SK-N-DZ (cell line): ENCODE data around the gene LIN54.
"Not testable (repeated sequence)": the region's sequence is repeated elsewhere in the genome, so short reads cannot be mapped to it uniquely, and the experiment has no call there.

ENCODE experiments used
- DNase-seq: peaks from one replicate; pipeline ENCODE4 v3.0.0-alpha.2; 2015; ENCODE audit warnings: low spot score

The LIN54 gene

DNA sequence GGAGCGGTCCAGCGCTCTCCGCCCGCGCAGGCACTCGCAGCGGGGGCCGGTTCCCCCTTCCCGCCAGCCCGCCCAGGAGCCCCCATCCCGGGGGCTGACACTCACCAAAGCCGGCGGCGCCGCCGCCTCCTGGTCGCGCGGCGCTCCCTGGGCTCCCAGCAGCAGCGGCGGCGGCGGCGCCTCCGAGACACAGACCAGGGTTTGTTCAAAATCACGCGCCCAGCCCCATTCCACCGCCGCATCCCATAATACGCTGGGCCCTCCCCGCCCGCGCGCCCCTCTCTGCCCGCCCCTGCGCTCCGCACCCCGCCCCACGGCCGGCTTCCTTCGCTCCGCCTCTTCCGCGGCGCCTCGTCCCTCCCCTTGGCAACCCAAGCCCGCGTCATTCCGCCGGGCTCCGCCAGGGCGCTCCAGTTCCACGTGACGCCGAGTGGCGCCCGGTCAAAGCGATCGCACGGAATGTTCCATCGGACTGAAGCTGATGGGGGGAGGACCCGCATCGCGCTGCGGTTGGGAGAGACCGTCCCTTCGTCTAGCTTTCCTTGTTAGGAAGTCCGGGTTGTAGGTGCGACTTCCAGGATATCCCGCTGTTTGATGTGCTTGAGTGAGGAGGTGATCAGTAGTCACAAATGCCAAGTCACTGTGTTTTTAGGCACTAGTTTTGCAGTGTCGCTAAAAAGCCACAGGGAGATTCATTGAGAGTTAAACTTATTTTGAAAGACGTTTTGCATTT, 2.2 kb upstream of the LIN54 start:
- peak; percentile 97 for DNase-seq

DNA sequence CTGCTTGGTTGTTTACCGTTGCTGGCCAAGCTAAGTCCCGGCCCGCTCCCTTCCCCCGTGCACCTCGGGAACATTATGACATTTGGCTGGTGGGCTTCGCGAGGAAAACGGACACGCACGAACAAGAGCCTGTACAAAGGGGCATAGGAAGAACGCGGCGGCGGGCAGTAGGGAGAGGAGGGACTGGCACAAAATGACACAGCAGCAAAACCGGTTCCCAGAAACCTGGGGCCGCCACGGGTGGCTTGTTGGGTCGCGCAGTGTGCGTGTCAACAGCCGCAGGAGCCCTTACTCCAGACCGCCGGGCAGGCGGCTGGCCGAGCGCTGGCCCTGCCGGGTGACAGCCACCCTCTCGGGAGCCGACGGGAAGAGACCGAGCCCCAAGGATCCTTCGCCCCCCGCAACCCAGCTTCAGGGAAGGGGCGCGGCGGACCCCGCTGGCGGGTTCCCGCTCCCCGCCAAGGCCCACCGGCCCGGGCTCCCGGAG, 1.6 kb upstream of the LIN54 start:
- DNase-seq, result peak; percentile 14

DNA sequence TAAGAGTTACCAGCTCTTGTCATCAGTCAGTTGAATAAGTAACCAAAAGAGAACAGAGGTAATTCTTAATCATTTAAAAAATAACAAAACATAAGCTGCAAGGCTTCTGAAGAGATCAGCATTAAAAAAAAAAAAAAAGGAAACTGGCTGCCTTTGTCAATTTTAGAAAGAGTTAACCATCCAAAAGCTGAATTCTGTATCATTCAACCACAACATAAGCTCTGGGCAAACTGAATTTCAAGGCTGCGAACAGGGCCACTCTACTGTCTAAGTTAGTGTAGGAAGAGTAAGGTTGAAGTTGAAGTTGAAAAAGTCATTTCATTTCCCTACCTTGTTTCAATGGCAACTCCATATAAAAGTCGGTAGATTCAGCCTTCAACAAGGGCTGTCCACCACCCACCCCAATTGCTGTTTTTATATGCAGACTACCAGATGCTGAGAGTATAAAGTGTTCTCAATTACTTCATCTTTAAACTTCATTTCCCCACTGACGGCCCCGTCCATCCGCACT, 1.1 kb upstream of the LIN54 start:
- DNase-seq, result peak; percentile 3

DNA sequence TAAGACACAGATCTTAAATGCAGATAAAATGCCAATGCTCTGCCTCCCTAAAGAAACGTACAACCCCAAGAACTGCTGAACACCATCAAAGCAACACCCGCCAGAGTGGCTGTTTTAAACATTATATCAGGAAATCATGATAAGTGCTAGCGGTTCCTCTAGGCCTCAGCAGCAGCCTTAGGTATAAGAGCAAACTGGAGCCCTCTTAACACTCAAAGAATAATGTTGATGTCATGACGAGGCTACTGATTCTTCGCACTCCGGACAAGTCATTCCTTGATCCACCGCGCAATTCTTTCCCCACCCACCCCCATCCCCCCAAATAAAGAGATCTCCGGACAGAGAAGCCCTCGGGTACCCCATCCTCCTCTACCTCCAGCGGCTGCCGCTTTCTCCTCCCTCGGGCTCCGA, 507 bp downstream of the LIN54 start:
- DNase-seq, result no peak

DNA sequence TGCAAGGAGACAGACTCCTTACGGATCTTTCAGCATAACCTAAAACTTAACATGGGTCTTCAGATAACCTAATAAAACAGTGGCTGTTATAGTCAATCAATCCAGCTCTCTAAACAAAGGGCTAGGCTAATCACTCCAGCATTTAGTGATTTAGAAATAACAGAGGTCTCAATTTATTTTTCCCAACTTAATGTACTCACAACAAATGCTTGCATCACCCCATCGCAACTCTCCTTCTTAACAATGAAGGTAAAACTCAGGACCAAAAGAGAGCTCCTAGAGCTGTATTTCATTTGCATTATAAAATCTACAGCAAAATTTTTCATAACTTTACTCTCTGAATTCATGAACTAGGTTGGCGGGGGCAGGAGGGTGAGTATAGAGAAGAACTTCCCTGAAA, 1.1 kb downstream of the LIN54 start:
- no peak for DNase-seq

DNA sequence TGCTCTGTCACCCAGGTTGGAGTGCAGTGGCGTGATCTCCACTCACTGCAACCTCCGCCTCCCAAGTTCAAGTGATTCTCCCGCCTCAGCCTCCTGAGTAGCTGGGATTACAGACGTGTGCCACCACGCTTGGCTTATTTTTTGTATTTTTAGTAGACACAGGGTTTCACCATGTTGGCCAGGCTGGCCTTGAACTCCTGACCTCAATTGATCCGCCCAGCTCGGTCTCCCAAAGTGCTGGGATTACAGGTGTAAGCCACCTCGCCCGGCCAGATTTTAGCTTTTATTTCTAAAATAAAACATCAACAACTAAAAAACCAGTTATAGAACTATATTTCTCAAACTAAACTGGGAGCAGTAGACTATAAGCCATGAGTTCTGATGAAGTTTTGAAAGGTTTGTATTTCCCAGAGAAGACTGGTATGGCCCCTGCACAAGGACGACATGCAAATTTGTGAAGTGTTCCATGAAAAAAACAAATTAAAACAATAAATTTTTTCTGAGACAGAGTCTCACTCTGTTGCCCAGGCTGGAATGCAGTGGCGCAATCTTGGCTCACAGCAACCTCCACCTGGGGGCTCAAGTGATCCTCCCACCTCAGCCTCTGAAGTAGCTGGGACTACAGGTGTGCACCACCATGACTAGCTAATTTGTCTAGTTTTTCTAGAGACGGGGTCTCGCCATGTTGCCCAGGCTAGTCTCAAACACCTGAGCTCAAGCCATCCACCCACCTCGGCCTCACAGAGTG, 7.4 kb downstream of the LIN54 start:
- not testable (repeated sequence) for DNase-seq

DNA sequence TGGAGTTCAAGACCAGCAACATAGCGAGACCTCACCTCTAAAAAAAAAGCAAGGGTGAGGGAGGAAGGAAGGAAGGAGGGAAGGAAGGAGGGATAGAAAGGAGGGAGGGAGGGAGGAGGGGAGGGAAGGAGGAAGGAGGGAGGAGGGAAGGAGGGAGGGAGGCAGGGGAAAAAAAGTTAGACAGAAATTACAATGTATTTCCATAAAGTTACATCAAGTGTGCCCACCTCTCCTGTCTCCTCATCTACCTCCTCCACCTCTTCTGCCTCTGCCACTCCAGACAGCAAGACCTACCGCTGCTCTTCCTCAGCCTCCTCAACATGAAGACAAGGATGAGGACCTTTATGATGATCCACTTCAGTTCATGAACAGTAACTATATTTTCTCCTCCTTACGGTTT, 8.3 kb downstream of the LIN54 start:
- DNase-seq, result no peak

DNA sequence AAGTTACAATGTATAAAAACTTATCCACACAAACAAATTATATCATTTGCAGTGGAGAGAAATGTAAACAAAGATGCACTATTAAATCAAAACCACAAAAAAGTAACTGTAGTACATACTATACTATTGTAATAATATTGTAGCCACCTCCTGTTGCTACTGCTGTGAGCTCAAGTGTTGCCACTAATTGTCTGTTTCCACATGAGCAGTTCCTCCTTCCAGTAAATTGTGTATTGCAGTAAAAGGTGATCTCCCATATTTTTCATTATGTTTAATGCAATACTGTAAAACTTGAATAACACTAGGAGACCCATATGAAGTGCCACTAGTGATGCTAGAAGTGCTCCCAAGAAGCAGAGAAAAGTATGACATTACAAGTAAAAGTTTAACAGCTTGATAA, 11.7 kb downstream of the LIN54 start:
- DNase-seq, result no peak

DNA sequence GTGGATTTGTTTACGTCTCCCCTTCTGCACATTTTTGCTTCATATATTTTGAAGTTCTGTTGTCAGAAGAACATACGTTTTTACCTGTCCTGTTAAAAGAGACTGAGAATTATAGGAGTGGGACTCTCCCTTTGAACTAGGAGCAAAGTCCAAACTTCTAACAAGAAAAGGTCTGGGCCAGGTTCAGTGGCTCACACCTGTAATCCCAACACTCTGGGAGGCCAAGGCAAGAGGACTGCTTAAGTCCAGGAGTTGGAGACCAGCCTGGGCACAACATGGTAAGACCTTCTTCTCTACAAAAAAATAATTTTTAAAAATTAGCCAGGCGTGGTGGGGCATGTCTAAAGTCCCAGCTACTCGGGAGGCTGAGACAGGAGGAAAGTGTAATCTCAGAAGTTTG, 15.8 kb downstream of the LIN54 start:
- DNase-seq, result no peak

DNA sequence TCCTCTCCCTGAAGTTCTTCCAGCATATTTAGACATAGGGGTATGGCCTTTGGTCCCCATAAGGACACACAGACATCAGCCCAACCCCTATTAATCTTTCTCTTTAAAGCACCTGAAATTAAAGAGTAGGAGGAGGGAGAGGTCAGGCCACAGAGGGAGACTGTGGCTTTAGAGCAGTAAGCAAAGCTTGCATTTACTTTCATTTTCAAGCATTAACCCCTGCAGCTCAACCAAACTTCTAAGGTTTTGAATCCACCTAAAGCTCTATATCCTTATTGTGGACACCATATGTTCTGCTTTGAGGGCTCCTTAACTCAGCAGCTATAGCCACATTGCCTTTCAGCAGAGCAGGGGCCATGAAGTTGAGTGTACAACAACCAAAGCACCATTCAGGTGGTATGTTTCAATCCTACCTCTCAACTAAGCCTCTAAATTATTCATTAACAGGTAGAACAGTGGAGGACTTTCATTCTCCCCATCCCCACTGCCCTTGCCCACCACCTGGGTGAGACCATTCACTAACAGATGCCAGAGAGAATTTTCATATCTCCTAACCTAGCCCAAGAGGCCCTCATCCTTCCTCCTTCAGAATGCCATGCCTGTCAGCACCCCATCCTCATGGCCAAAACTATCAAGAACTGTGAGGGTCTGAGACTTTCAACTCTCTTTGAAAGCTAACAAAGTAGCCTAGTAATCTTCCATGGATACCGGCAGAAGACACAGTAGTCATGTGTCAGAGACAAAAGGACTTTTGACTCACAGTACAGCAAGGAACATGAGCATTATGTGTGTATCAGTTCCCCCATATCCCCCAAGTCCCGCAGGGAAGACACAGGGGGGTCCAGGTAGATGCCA, 20.8 kb downstream of the LIN54 start:
- no peak for DNase-seq

DNA sequence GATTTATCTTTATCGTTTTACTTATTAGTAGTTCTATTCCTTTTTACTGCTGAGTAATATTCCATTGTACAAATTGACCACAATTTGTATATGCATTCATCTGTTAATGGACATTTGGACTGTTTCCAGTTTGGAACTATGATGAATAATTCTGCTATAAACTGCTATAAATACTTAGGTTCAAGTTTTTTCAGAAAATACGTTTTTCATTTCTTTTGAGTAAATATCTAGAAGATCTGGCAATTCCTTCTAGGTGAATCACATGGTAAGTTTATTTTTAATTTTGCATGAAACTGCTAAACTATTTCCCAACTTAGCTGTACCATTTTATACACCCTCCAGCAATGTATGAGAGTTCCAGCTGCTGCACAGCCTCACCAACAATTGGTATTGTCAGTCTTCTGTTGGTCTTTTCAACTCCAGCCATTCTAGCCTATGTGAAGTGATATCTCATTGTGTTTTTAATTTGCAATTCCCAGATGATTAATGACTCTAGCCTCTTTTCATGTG, 22.2 kb downstream of the LIN54 start:
- no peak for DNase-seq

DNA sequence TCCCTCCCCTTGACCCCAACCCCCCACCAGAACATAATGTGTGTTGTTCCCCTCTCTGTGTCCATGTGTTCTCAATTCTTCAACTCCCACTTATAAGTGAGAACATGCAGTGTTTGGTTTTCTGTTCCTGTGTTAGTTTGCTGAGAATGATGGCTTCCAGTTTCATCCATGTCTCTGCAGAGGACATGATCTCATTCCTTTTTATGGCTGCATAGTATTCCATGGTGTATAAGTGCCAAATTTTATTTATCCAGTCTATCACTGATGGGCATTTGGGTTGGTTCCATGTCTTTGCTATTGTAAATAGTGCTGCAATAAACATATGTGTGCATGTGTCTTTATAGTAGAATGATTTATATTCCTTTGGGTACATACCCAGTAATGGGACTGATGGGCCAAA, 23.1 kb downstream of the LIN54 start:
- DNase-seq, result not testable (repeated sequence)

DNA sequence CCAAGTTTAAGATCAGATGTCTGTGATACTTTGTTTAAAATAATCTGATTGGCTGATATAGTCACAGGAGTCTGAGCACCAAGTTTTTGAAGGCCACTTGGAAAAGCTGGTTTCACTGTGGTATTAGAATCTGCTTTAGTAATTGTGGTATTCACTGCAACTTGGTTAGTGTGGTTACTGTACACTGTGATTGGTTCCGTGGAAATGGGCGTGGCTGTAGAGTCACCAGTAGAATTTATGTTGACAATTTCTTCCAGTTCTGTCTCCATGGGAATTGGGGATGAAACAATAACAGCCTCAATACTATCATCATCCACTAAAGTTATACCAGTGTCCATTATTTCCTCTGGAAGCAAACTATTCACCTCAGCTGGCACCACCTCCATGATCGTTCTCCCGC, 26.2 kb downstream of the LIN54 start:
- DNase-seq, result no peak

DNA sequence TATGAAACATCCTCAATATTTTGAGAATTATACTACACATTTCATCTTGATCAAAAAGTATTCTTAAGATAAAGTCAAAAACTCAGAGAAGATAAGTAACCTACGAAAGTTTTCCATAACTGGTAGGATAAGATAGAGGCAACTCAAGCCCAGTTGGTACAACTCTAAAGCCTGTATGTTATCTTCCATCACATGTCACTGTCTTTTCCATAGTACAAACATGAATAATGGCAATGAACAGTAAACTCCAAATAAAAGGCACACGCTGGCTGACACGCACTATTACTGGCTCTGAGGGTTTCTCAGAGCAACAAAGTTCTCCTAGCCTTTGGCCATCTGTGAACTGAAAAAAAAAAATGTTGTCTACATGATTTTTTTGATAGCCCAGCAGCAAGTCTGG, 27.2 kb downstream of the LIN54 start:
- no peak for DNase-seq

DNA sequence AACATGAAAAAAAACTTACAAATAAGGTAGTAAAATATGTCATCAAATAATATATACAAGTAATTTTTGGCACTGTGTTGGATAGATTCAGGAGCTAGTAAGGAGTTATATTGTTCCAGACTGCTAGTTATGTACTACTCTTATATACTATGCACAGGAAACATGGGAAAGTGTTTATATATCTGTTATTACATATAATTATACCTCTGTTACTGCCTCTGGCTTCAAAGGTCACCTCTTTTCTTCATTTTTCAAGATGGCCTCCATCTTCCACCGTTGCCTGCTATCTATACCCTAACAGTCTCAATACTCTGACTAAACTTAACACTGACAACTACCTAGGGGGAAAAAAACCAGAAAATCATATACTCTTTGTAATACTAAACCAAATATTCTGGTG, 29.5 kb downstream of the LIN54 start:
- no peak for DNase-seq

DNA sequence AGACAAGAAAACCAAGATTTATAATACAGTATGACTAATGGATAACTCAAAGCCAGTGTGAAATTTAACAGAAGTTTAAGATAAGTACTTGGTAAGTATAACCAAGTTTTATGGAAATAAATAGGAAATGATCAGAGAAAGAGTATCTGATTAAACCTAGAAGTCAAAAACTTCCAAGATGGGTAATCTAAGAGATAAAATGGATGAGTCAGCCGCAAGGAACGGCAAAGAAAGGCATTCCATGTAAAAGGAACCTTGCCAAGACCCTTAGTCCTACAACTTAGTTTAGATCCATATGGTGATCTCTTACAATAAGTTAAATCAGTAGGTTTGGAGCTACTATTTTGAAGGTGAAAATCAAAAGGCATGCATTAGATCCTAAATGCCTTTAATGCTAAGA, 34.8 kb downstream of the LIN54 start:
- no peak for DNase-seq

DNA sequence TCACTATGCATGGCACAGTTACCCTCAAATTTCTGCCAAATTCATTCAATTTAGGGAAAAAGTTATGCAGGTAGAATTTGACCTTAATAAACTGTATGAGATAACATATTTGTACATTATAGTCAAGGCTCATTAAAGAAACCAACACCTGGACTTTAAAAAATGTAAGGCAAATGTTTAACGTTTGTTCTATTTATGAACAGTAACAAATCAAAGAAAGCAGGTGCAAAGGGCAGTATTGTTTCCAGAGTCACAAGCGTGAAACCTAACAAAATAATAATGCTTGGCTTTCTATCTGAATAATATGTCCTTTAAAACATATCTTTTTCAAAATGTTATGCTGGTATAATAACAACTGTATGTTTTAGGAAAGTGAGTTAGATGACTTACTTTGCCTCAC, 41.2 kb downstream of the LIN54 start:
- no peak for DNase-seq

DNA sequence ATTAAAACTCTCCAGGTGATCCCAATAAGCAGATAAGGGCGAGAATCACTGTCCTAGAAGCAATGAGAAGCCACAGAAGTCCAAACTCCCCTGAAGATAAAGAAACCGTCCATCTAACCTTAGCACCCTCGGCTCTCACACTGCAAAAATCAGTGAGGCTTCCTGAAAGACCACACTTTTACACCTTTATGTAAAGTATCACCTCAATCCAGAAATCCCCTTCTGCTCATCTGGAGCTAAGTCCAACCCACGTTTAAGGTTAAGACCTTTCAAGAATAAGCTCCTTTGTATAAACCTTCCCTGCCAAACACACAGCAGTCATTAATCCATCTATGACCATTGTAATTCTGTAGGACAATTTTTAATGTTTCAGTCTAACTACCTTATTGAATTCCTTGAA, 41.7 kb downstream of the LIN54 start:
- DNase-seq, result no peak

DNA sequence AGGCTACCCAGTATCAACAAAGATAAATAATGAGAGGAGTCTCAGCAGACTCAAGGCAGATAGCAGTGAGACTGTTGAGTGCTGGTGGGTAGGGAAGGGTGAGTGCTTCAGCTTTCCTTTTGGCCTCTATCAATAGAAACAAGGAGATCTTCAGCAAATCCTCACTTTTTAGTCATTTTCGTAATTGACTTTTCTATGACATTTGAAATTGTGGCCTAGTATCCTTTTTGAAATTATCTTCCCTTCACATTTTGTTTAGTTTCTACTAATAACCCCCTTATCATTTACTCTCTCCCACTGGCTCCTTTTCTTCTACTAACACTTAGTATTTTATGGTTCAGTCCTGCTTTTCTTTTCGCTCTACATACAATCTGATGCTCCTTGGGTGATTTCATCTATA, 44.9 kb downstream of the LIN54 start:
- no peak for DNase-seq

DNA sequence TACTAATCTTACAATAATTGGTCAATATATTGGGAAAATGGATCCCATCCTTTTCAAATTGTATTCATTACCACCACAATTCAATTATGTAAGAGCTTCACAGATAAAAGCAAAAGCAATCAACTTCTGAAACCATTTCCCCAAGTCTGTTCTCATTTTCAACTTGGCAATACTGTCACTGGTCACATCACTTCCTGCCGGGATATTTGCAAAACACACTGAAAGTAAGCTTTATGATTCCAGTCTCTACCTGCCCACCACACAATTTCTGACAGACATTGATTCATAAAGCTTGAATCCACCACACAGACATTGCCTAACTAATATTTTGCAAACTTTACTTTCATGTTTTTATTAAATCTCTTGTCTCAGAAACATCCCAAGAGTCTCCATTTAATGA, 53.6 kb downstream of the LIN54 start:
- no peak for DNase-seq

DNA sequence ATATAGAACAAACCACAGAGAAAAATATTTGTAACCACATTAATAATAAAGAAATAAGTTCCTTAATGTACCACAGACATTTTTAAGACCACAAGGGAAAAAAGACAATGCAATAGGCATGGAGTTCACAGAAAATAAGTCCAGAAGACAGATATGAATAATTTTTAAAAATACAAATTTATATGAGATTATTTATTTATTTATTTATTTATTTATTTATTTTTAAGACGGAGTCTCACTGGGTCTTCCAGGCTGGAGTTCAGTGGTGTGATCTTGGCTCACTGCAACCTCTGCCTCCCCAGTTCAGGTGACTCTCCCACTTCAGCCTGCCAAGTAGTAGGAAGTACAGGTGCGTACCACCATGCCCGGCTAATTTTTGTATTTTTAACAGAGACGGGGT, 56.4 kb downstream of the LIN54 start:
- no peak for DNase-seq

DNA sequence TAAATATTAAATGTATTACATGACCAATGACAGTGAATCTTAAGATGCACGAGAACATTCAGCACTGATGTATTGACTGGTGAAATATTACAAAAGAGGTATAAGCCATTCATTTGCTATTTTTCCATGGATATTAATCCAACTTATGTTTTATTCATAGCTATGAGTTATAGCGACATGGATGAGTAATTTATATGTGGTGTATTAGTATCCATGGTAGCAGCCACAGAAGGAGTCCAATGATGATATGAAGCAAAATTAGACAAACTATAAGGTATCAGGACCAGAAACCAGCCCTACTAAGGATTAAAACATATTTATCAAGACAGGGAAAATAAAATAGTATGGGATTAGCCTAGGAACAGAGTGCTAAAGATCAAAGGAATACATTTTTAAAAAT, 59.4 kb downstream of the LIN54 start:
- no peak for DNase-seq
